HG02763 (cell line): ENCODE data around the gene TLE7.

ENCODE experiments used
- ATAC-seq: cut with Tn5 transposase; IDR thresholded peaks from one replicate; pipeline ENCODE4 v1.9.1; 2021; ENCODE audit warnings: mild to moderate bottlenecking, moderate library complexity; ENCODE audit not compliant: unreplicated experiment

TLE7 gene

GRCh38 chr16:71414038-71414437, 27.8 kb downstream of the TLE7 start:
- ATAC-seq: no peak

- no peak for ATAC-seq
Measured at GRCh38 chr16:71413341-71413740, 28.5 kb downstream of the TLE7 start.

GRCh38 chr16:71412270-71413160, 29.3 kb downstream of the TLE7 start:
- no peak for ATAC-seq

GRCh38 chr16:71410146-71410545, 31.7 kb downstream of the TLE7 start:
- ATAC-seq: no peak

GRCh38 chr16:71409011-71409775, 32.7 kb downstream of the TLE7 start:
- no peak for ATAC-seq

GRCh38 chr16:71408536-71408935, 33.3 kb downstream of the TLE7 start:
- ATAC-seq: no peak

- no peak for ATAC-seq
Measured at GRCh38 chr16:71407731-71408130, 34.1 kb downstream of the TLE7 start.

GRCh38 chr16:71406724-71407123, 35.1 kb downstream of the TLE7 start:
- ATAC-seq: no peak

- ATAC-seq: no peak
Measured at GRCh38 chr16:71406316-71406715, 35.5 kb downstream of the TLE7 start.

GRCh38 chr16:71404364-71404763, 37.5 kb downstream of the TLE7 start:
- ATAC-seq: no peak

GRCh38 chr16:71402674-71403073, 39.2 kb downstream of the TLE7 start:
- ATAC-seq: no peak

GRCh38 chr16:71402007-71402406, 39.8 kb downstream of the TLE7 start:
- no peak for ATAC-seq

GRCh38 chr16:71399801-71400563, 41.9 kb downstream of the TLE7 start:
- ATAC-seq: no peak

- ATAC-seq: no peak
Measured at GRCh38 chr16:71396594-71396993, 45.3 kb downstream of the TLE7 start.

GRCh38 chr16:71389330-71389729, 52.5 kb downstream of the TLE7 start:
- ATAC-seq: no peak

GRCh38 chr16:71387045-71387871, 54.6 kb downstream of the TLE7 start:
- ATAC-seq: no peak

- ATAC-seq: no peak
Measured at GRCh38 chr16:71384073-71384724, 57.7 kb downstream of the TLE7 start.

GRCh38 chr16:71383054-71383773, 58.6 kb downstream of the TLE7 start:
- no peak for ATAC-seq

GRCh38 chr16:71380831-71381230, 61.0 kb downstream of the TLE7 start:
- ATAC-seq: no peak
